H7 (cell line): ENCODE measurements around the gene RABL3. TPM values are rescaled to one million over a fixed set of nuclear protein-coding genes. Genes with fewer than 3 reads are reported as not detected.
"Not testable (repeated sequence)": the region's sequence is repeated elsewhere in the genome, so short reads cannot be mapped to it uniquely, and the experiment has no call there.

Experiments used
- DNase-seq: peaks from one replicate; pipeline ENCODE4 v3.0.0; 2012
- H3K27me3 ChIP-seq: 2 replicates; pipeline ENCODE4 v1.6.0; 2011; ENCODE audit warnings: mild to moderate bottlenecking, low read length; ENCODE audit not compliant: control insufficient read depth, insufficient read depth
- H3K36me3 ChIP-seq: replicated peaks from 2 replicates; pipeline ENCODE4 v1.5.1; 2011; ENCODE audit warnings: low read length; ENCODE audit not compliant: control insufficient read depth, insufficient read depth
- H3K4me3 ChIP-seq: 2 replicates; pipeline ENCODE4 v1.5.1; 2011; ENCODE audit warnings: low read depth, mild to moderate bottlenecking, control low read depth, low read length, moderate library complexity; ENCODE audit not compliant: insufficient read depth
- total RNA-seq: library from RNA; depleted of rRNA; stranded (reverse); fragments of >200 nt; shearing (Covaris generic); gene quantifications from 2 replicates; pipeline ENCODE4 v1.2.3, GENCODE V29; 2014

Gene RABL3
- total RNA-seq, 1 experiment from 2014 or later = 13.2 TPM

- no peak for DNase-seq
These were observed 83.0 kb downstream of the RABL3 start for GRCh38 chr3:120659285-120659684.

DNA sequence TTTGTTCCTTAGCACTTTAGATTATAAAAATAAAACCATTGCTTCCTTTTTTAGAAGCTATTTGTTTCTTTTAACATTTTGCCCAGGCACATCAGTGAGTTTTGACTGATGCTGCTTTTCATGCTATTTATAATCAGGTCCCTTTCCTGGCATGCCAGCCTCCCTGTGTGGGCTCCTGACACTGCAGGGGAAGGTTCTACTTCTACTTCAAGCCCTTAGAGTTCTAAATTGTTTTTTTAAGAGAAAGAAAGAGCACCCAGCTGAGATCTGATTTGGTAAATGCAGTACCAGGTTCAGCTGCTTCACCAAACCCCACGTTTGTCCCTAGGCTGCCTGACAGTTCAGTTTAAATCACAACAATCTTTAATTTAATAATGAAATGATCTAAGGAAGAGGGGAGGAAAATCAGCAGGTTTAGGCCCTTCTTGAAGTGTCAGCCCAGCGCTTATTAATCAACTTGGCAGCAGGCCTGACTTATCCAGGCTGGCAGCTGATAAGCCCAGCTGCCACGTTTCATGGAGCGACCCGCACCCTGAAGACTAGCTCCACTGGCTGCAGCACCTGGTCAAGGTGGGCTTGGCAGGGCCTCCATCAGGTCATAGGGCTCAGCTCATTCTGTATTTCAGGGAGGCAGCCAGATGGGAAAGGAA, 89.3 kb downstream of the RABL3 start:
- H3K4me3 ChIP-seq = no peak overlapping the region
- DNase-seq = no peak
- no peaks in the 10 kb centered on the region for H3K27me3 ChIP-seq
- no peaks in the 10 kb centered on the region for H3K36me3 ChIP-seq

More at GRCh38 chr3:120659285-120659684, 83.0 kb downstream of the RABL3 start:
- H3K27me3 ChIP-seq = no peaks in the 10 kb centered on the region
- no peaks in the 10 kb centered on the region for H3K36me3 ChIP-seq
- H3K4me3 ChIP-seq = no peak overlapping the region

- H3K4me3 ChIP-seq = no peak overlapping the region
- no peaks in the 10 kb centered on the region for H3K27me3 ChIP-seq
- no peaks in the 10 kb centered on the region for H3K36me3 ChIP-seq
These were observed 90.0 kb downstream of the RABL3 start for GRCh38 chr3:120652281-120652680.

DNA sequence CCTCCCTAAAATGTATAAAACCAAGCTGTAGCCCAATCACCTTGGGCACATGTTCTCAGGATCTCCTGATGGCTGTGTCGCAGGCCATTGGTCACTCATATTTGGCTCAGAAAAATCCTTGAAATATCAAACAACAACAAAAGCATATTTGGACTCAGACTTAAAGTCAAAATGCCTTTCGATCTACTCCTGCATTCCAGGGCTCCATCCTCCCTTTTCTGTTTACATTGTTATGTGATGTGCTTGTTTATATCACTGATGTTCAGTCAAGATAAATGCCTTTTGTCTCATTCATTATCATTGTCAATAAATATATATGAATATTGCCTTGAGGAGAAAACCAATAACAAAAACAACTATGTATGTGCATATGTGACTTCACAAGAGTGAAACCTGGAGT, 92.0 kb downstream of the RABL3 start:
- no peak for DNase-seq
- H3K27me3 ChIP-seq = no peaks in the 10 kb centered on the region
- H3K36me3 ChIP-seq = no peaks in the 10 kb centered on the region
- no peak overlapping the region for H3K4me3 ChIP-seq

More at GRCh38 chr3:120652281-120652680, 90.0 kb downstream of the RABL3 start:
- no peak for DNase-seq

- Histone ChIP-seq H3K27me3 (no peaks in the 10 kb centered on the region), H3K36me3 (no peaks in the 10 kb centered on the region), H3K4me3 (no peak overlapping the region)
- no peak for DNase-seq
These were observed 92.5 kb downstream of the RABL3 start for GRCh38 chr3:120649830-120650233.

DNA sequence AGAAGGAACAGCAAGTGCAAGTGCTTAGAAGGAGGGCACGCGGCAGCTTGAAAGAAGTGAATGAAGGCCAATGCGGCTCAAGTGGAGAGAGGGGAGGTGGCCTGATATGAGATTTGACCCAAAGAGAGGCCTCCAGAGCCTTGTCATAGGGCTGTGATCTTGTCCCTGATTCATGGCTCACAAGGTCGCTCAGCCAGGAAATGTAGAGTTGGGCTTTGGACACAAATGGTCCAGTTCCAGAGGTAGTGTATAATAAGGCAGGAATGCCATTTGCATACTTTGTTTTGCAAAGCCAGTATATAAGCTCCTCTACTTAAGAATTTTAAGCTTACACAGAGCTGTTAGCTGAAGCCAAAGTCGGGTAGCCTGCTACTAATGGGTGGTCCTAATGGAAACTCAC, 94.0 kb downstream of the RABL3 start:
- no peak overlapping the region for H3K4me3 ChIP-seq
- H3K27me3 ChIP-seq = no peaks in the 10 kb centered on the region
- H3K36me3 ChIP-seq = no peaks in the 10 kb centered on the region
- DNase-seq = no peak

- Histone ChIP-seq H3K4me3 (no peak overlapping the region), H3K36me3 (no peaks in the 10 kb centered on the region), H3K27me3 (no peaks in the 10 kb centered on the region)
- DNase-seq = no peak
These were observed 95.4 kb downstream of the RABL3 start for GRCh38 chr3:120646771-120647432.

GRCh38 chr3:120645083-120645845, 97.1 kb downstream of the RABL3 start:
- DNase-seq = no peak
- H3K27me3 ChIP-seq = no peaks in the 10 kb centered on the region
- no peaks in the 10 kb centered on the region for H3K36me3 ChIP-seq
- no peak overlapping the region for H3K4me3 ChIP-seq

- H3K36me3 ChIP-seq = no peaks in the 10 kb centered on the region
- H3K4me3 ChIP-seq = no peak overlapping the region
- no peaks in the 10 kb centered on the region for H3K27me3 ChIP-seq
- no peak for DNase-seq
These were observed 99.9 kb downstream of the RABL3 start for GRCh38 chr3:120642368-120642948.

- no peak for DNase-seq
- Histone ChIP-seq H3K27me3 (no peaks in the 10 kb centered on the region), H3K36me3 (no peaks in the 10 kb centered on the region), H3K4me3 (no peak overlapping the region)
These were observed 100.5 kb downstream of the RABL3 start for GRCh38 chr3:120641696-120642246.

DNA sequence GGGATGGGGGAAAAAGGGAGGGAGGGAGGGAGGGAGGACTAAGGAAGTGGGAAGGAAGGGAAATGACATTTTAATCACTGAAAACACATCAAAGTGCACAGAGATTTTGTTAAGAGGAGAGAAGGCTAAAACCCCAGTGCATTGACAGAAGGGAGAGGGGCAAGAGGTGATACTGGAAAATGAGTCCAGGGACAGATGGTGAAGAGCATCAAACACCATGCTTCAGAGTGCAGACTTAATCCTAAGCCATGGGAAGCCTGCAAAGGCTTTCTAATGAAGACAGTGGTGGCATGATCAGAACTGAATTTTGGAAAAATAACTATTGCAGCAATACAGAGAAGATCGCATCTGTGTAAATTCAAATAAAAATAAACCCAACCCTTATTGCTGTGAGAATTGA, 102.1 kb downstream of the RABL3 start:
- Histone ChIP-seq H3K4me3 (no peak overlapping the region), H3K27me3 (no peaks in the 10 kb centered on the region), H3K36me3 (no peaks in the 10 kb centered on the region)
- DNase-seq = no peak

GRCh38 chr3:120638820-120639219, 103.5 kb downstream of the RABL3 start:
- DNase-seq, H3K4me3 ChIP-seq, H3K36me3 ChIP-seq, H3K27me3 ChIP-seq: not testable (repeated sequence)

DNA sequence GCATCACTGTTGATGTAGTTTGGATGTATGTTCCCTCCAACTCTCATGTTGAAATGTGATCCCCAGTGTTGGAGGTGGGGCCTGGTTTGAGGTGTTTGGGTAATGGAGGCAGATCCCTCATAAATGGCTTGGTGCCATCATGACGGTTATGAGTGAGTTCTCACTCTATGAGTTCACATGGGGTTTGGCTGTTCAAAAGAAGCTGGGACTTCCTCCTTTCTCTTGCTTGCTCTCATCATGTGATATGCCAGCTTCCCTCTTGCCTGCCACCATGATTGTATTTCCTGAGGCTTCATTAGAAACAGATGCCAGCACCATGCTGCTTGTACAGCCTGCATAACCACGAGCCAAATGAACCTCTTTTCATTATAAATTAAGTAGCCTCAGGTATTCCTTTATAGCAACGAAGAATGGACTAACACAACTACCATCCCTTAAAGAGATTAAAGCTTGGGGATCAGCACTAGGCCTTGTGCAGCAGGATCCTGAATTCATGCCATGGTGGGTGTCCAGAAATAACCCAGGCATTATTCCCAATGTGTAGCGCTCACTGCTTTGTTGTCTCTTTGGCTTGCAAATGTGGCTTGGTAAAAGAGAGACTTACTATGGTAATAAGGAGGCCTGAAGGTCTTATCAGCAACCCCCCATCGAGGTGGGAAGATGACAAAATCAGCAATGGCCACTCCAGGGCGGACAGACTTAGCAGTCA, 104.3 kb downstream of the RABL3 start:
- H3K27me3 ChIP-seq = no peaks in the 10 kb centered on the region
- no peak for DNase-seq
- no peaks in the 10 kb centered on the region for H3K36me3 ChIP-seq
- H3K4me3 ChIP-seq = no peak overlapping the region

GRCh38 chr3:120636795-120637401, 105.4 kb downstream of the RABL3 start:
- no peak overlapping the region for H3K4me3 ChIP-seq
- no peak for DNase-seq
- no peaks in the 10 kb centered on the region for H3K36me3 ChIP-seq
- H3K27me3 ChIP-seq = no peaks in the 10 kb centered on the region
